ENCODE data around the gene RDH13.

DNA sequence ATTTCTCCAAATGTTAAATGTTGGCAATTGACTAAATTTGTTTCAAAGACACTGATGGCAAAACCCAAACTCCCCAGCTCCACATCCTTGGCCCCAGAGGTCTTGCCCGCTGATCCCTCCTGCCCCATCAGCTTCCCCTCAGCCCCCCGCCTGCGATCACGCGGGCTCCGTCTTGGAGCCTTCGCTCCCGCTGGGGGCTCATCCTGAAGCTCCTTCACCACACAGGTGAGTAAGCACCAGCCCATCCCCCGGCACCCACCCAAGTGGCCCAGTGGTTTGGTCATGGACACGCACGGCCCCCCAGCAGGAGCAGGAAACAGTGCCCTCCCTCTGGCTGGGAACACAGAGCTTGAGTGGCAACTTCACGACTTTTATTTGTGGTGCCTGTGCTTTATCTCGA, 27.6 kb upstream of the RDH13 start:
- TF ChIP-seq POLR2A (IDR thresholded peaks at IDR 0.05) = no peak
- TF ChIP-seq, protein P1, sequence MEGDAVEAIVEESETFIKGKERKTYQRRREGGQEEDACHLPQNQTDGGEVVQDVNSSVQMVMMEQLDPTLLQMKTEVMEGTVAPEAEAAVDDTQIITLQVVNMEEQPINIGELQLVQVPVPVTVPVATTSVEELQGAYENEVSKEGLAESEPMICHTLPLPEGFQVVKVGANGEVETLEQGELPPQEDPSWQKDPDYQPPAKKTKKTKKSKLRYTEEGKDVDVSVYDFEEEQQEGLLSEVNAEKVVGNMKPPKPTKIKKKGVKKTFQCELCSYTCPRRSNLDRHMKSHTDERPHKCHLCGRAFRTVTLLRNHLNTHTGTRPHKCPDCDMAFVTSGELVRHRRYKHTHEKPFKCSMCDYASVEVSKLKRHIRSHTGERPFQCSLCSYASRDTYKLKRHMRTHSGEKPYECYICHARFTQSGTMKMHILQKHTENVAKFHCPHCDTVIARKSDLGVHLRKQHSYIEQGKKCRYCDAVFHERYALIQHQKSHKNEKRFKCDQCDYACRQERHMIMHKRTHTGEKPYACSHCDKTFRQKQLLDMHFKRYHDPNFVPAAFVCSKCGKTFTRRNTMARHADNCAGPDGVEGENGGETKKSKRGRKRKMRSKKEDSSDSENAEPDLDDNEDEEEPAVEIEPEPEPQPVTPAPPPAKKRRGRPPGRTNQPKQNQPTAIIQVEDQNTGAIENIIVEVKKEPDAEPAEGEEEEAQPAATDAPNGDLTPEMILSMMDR (IDR thresholded peaks at IDR 0.05) = no peak

All from lower leg skin (tissue), 3 donors.